Erythroblast (primary cell): ENCODE results near the gene PRKCE.

ENCODE experiments used
- GATA1 ChIP-seq: IDR thresholded peaks from 2 replicates; pipeline ENCODE4 v1.6.1; 2011; ENCODE audit warnings: low read depth, mild to moderate bottlenecking, control low read depth, low read length, moderate library complexity
- POLR2A ChIP-seq: IDR thresholded peaks from 2 replicates; pipeline ENCODE4 v1.6.1; 2011; ENCODE audit warnings: mild to moderate bottlenecking, low read length

DNA sequence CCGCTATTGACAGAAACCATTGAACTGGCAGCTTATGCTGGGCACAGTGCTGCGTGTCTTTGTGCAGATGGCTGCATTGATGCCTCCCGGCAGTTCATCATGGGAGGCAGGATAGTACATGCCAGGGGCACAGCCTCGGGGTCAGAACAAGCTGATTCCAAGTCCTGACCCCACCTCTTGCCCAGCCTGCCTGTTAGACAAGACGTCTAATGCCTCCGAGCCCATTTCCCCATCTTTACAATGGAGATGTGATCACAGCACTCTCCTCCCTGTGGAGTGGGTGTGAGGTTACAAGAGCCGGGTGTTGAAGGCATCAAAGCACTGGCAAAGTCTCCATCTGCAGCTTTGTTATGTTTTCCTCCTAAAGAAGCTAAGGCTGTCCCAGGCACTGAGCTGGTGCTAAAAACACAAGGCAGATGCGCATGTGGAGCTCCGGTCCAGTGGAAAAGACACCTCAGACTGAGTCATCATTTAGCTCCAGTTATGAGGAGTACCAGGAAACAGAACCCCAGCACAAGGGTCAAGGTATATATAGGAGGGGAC lies 520.0 kb downstream of the PRKCE start:
- TF ChIP-seq POLR2A (no peak), GATA1 (no peak)
